Measurements from ENCODE around the gene FMNL2.

The FMNL2 gene

DNA sequence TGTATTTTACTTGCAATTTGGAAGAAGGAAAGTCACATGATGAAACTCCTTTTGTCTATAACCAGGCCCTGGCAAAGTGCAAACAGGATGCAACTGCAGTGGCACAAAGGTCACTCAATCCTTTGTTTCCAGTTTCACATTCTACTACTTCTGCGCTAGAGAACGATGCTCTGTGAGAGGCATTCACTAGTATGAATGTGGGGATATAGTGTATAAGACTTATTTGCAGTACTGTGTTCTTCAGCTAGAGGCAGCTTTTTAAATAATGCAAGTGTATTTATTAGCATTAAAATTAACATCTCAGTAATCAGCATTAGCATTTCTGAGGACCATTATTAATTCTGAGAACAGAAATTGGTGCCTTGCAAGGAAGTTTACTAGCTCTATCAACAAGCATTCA, 313.4 kb downstream of the FMNL2 start:
- DNase-seq (ENCODE audit: low read depth in 2 of 2): no peak

DNA sequence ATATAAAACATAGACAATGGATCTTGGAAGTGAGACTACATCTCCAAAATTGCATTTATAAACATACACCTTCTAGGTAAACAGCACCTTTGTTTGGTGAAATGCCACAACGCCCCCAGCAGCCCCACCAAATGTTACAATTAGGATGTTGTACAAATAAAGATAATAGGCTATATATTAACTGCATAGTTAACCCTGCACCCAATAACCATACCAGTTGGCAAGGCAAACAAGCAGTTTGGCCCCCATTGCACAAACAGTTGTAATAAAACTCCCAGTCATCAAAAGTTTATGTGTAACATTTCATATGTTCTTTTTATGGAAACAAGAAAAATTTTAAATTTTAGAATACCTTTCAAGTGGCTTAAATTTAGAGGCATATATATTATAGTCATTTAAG, 315.0 kb downstream of the FMNL2 start:
- DNase-seq (ENCODE audit: low read depth in 2 of 2): no peak

DNA sequence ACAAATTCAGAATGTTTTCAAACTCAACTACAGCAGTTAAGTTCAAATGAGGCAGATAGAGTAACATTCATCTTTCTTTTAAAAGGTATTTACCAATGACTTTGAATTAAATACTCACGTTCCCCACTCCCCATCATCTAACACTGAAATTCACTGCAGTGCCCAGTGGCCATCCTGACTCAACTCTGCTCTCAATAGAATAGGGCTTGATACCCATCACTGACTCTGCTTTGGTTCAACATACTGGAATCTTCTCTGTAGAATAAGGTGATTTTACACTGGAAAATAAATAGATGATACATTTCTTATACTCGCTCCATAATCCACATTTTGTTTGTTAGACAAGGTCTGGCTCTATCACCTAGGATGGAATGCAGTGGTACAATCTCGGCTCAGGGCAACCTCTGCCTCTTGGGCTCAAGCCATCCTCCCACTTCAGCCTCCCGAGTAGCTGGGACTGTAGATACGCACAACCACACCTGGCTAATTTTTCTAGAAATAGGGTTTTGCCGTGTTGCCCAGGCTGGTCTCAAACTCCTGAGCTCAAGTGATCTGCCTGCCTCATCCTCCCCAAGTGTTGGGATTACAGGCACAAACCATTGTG, 315.9 kb downstream of the FMNL2 start:
- no peak for DNase-seq (ENCODE audit: low read depth in 2 of 2)

DNA sequence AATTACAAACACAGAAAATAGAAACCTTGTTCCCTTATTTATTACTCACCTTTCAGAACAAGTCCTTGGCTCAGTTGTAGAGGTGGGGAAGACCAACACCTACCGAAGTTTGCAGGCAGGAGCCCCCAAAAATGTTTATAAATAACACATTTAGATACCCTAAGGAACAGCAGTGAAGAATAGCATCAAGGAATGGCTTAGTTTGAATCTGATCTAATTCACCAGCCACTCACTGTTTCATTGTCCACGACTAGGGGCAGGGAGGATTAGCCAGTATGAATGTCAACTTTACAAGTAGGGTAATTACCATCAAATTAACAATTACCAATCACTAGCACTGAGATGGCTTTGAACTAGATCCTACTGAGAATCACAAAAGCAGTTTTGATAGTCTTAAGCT, 316.9 kb downstream of the FMNL2 start:
- no peak for DNase-seq (ENCODE audit: low read depth in 2 of 2)

DNA sequence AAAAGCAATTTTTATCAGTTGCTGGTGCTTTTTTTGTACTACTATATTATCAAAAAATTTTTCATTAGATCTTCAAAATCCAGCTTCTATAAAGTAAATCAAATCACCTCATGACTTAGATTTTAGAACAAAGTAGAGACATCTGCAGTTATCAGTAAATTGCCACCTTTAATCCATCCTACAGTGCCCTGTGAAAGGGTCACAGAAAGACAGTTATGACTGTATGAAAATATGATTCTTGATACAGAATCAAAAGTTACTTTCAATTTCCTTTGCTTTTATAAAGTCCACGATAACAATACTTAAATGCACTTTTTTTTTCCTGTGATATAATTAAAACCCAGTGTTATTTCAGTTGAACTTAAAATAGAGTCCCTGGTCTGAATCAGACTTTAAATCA, 320.9 kb downstream of the FMNL2 start:
- DNase-seq (ENCODE audit: low read depth in 2 of 2): no peak

DNA sequence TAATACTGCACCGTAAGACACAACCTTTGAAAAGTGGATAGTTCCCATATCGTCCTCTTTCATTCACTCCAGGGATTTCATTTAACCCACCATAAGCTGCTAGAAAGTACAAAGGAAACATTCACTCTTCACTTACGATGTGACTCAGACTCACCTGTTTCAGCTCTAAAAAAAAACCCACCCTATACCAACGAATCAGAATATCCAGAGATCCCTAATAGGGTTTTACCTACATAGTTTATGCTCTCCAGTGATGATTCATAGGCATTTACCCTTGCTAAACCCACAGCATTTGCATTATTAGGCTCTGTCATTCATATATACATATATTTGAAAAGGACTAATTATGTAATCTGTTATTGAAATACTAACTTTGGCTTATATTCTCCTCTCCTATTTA, 322.1 kb downstream of the FMNL2 start:
- DNase-seq (ENCODE audit: low read depth in 2 of 2): no peak

DNA sequence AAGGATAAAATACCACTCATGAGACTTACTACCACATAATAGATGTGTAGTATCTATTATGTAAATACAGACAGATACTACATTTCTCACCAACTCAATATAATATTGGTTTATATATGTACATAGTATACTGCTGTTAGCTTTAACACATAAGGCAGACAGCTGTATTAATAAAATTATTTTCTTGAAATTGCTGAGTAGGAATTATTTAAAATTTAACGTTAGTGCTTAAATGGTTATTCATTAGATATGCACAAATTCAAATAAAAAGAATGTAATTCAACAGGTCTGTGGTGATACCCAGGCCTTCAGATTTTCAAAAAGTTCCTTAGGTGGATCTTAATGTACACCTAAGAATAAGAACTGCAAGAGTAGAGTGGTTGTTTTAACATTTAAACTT, 323.2 kb downstream of the FMNL2 start:
- DNase-seq (ENCODE audit: low read depth in 2 of 2): no peak

DNA sequence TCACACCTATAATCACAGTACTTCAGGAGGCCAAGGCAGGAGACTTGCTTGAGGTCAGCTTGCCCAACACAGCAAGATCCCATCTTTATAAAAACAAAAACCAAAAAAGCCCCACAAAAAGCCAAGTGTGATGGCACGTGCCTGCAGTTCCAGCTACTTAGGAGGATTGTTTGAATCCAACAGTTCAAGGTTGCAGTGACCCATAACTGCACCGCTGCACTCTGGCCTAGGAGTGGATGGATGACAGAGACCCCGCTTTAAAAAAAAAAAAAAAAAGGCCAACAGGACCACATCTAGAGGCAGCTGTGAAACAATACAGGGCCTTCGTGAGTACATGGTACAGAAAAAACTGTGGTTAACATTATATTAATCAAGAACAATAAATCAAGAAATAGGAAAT, 326.1 kb downstream of the FMNL2 start:
- no peak for DNase-seq (ENCODE audit: low read depth in 2 of 2)

DNA sequence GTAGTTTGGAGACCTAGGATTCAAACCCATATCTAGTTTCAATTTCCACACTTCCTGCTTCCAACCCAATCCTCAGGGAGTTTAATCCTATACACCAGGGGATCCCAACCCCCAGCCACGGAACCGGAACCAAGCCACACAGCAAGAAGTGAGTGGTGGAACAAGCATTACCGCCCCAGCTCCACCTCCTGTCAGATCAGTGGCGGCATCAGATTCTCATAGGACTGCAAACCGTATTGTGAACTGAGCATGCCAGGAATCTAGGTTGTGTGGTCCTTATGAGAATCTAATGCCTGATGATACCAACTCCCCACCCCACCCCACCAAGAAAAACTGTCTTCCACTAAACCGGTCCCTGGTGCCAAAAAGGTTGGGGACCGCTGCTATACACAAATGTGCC, 329.8 kb downstream of the FMNL2 start:
- DNase-seq (ENCODE audit: low read depth in 2 of 2): no peak

DNA sequence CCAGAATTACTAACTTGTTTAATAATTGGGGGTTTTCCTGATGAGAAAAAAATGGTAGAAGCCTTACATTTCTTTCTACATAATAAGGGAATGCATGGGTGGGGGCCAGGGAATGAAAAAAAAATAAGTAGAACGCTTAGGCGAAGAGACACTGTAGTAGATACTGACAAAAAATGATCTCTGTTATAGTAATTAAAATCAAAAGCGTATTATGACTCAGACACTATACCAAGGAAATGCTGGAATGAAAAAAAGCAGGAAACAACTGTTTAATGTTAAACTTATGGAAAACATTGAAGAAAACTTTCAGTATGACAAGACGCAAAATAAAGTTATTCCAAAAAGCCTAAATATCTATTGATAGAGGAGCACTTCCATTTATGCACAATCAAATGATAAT, 339.4 kb downstream of the FMNL2 start:
- no peak for DNase-seq (ENCODE audit: low read depth in 2 of 2)

DNA sequence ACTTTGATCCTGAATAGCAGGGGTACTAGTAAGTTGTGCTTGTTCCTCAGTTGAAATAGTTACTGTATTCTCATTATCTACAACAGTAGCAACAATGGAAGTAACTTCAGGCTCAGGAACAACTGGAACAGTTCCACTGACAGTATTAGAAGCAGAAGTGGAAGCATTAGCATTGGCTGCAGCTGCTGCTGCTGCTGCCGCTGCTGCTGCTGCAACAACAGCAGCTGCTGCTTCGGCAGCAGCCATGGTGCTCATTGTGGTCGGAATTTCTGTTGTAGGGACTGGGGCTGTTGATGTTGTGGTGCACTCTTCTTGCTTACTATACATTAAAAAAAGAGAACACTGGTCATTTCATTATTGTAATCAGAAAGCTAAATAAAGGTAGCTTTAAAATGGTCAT, 341.5 kb downstream of the FMNL2 start:
- DNase-seq (ENCODE audit: low read depth in 2 of 2): no peak

DNA sequence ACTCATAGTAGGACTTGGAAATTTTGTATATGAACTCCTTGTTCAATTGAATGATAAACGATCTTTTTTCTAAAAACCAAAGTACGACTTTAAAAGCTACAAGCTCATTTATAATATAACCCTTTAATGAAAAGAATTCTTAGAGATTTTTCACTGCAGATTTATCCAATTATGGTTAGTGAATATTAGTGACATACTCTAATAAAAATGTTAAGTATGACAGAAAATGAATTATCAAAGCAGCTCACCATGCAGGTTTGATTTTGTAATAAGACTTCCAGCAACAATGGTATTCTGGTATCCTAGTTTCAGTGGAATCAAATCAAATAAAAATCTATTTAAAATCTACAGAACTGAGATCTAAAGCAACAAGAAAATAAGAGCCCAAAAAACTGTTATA, 343.8 kb downstream of the FMNL2 start:
- no peak for DNase-seq (ENCODE audit: low read depth in 2 of 2)

DNA sequence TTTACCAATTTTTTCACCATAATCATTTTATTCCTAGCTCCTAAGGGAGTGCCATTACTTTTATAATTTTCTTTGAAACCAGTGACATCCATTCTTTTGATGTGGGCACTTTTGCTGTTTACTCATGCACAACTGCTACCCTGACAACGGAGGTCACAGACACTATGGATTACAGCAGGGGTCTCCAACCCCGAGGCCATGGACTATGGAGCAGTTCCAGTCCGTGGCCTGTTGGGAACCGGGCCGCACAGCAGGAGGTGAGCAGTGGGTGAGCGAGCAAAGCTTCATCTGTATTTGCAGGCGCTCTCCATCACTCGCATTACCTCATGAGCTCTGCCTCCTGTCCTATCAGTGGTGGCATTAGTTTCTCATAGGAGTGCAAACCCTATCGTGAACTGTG, 347.7 kb downstream of the FMNL2 start:
- no peak for DNase-seq (ENCODE audit: low read depth in 2 of 2)

DNA sequence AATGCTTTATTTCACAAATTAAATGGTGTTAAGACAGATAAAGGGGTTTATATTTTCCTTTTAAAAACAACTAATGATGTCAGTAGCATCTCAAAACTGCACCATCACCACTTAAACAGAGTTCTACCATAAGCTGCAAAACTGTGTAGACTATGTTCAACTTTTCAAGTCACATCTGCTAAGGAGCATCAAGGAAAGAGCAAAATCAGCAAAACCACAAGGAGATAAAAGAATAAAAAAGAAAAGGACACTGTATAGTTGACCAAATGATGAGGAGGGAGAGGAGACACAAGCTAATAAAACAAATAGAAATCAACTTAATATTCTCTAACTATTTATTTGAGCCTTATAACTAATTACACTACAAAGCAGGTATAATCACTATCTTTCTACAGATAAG, 348.4 kb downstream of the FMNL2 start:
- no peak for DNase-seq (ENCODE audit: low read depth in 2 of 2)

DNA sequence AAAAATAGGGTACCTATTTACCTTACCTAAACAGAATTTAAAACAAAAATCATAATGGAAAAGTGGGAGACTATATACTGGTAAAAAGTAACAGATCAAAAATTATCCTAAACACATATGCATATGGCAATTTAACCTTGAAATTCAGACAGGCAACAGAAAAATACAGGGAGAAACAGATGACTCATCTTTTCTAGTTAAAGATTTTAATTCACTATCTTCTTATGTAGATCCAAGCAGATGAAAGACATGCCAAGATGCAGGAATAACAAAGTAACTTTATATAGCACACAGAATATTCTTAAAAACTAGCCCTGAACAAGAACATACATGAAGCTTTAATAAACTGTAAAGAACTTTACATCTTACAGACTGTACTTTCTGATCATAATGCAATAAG, 351.3 kb downstream of the FMNL2 start:
- no peak for DNase-seq (ENCODE audit: low read depth in 2 of 2)

DNA sequence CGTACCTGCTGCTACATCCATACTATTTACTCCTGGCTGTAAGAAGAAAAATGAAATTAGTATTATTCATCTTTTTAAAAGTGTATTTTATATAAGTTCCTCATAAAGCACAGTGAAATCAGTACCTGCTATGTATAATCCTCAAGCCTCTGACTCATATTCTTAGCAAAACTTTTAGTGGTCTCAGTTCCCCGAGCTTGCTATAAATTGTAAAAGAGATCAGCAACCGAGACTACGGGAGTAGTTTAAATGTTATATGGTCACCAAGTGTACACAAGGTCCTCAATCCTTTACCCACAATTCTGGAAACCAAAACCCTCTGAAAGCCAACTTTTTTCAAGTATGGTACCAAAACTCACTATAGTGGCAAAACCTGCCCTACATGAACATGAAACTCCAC, 358.1 kb downstream of the FMNL2 start:
- no peak for DNase-seq (ENCODE audit: low read depth in 2 of 2)

DNA sequence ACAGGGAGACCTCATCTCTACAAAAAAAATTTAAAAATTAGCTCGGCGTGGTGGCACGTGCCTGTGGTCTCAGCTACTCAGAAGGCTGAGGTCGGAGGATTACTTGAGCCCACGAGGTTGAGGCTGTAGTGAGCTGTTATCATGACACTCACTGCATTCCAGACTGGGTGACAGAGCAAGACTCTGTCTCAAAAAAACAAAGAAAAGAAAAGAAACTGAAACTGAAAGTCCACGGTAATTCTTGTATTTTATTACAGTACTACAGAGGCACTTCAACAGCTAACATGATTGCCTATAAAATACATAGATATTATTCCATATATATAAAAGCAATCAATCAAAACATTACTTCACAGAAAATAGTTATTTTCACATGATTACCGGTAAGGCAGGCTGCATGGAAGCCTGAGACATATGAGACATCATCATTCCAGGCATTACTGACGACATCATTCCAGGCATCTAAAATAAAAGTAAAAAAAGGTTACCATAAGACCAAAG, 359.2 kb downstream of the FMNL2 start:
- no peak for DNase-seq (ENCODE audit: low read depth in 2 of 2)

DNA sequence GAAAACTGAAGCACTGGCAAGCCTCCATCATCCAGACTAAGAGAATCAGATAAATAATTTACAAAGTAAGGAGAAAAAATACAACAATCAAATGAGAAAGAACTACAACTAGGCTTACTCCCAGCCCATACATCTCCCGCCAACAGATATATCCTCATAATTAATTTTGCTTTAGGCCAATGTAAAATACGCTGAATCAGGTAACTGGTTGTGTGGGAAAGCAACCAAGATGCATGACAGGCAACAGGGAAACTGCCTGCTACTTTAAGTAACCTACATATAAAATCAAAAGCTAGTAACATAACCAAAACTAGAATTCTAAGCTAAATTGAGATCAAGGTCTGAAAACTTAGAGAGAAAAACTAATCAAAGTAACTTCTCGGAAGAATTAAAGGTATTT, 360.8 kb downstream of the FMNL2 start:
- no peak for DNase-seq (ENCODE audit: low read depth in 2 of 2)

DNA sequence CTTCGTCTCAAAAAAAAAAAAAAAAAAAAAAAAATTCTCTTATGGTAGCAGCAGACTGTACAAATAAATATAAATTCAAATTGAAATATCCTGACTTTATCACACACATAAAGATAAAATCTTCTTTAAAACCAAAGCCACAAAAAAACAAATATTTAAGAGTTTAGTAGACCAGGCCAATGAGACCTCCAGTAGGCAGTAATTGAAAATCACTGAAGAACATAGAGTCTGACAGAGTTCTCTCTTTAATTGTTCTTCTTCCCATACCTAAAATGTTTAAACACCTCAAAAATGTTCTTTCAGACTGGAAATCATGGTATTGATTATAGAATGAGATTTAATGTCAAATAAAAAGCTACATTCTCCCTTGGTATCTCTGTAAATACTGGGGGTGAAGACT, 361.5 kb downstream of the FMNL2 start:
- DNase-seq (ENCODE audit: low read depth in 2 of 2): no peak

Measured in activated CD8-positive, alpha-beta memory T cell treated with anti-CD3 and anti-CD28 coated beads for 4 hours (primary cell).